GM12892 (cell line): Measurements from ENCODE around the gene TOR1B.

Experiments
- DNase-seq: peaks from one replicate; pipeline ENCODE4 v3.0.0; 2011; ENCODE audit not compliant: insufficient read length
- FAIRE-seq: peaks from 2 replicates; lab custom pipeline; 2011; peaks lifted over from hg19 to GRCh38; lab: Jason Lieb, UNC
- POLR2A ChIP-seq: IDR thresholded peaks from 2 replicates; pipeline ENCODE4 v1.6.1; 2011; ENCODE audit warnings: low read depth, low read length, control low read depth
- POLR2AphosphoS5 ChIP-seq: IDR thresholded peaks from 2 replicates; pipeline ENCODE4 v1.6.1; 2011; ENCODE audit warnings: low read depth, low read length, control low read depth
- TAF1 ChIP-seq: IDR thresholded peaks from 2 replicates; pipeline ENCODE4 v1.6.1; 2011; ENCODE audit warnings: low read depth, mild to moderate bottlenecking, control low read depth, low read length, borderline replicate concordance

The TOR1B gene

GRCh38 chr9:129857207-129857606, 54.2 kb downstream of the TOR1B start:
- TF ChIP-seq TAF1: no peak
- no peak for TF ChIP-seq POLR2AphosphoS5
- no peak for TF ChIP-seq POLR2A
- FAIRE-seq (no peak), DNase-seq (no peak)

GRCh38 chr9:129858167-129858962, 55.4 kb downstream of the TOR1B start:
- TF ChIP-seq POLR2A (no peak), TAF1 (no peak), POLR2AphosphoS5 (no peak)
- no peak for DNase-seq
- no peak for FAIRE-seq
